ENCODE results near the gene MPPED1.

The MPPED1 gene

DNA sequence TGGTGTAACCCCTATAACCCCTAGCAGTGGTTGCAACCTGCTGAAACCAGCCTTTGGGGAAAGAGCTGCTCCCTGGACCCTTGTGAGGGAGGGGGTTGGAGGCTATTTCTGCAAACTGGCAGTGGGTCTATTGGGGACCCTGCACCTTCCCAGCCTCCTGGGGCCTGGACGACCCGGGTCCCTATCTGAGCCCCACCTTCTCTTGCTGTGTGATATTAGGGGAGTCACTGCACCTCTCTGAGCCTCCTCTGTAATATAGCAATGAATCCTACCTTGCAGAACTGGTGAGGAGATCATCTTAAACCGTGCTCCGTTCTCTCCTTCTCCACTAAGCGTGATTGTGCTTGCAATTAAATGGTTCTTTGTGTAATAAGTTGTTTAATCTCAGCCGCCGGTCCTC lies 24.0 kb upstream of the MPPED1 start:
- no peak for FAIRE-seq
- DNase-seq (ENCODE audit: insufficient read length, low spot score) = no peak
- TF ChIP-seq, protein P1, sequence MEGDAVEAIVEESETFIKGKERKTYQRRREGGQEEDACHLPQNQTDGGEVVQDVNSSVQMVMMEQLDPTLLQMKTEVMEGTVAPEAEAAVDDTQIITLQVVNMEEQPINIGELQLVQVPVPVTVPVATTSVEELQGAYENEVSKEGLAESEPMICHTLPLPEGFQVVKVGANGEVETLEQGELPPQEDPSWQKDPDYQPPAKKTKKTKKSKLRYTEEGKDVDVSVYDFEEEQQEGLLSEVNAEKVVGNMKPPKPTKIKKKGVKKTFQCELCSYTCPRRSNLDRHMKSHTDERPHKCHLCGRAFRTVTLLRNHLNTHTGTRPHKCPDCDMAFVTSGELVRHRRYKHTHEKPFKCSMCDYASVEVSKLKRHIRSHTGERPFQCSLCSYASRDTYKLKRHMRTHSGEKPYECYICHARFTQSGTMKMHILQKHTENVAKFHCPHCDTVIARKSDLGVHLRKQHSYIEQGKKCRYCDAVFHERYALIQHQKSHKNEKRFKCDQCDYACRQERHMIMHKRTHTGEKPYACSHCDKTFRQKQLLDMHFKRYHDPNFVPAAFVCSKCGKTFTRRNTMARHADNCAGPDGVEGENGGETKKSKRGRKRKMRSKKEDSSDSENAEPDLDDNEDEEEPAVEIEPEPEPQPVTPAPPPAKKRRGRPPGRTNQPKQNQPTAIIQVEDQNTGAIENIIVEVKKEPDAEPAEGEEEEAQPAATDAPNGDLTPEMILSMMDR (IDR thresholded peaks at IDR 0.05; ENCODE audit: insufficient read depth, missing control alignments) = no peak

DNA sequence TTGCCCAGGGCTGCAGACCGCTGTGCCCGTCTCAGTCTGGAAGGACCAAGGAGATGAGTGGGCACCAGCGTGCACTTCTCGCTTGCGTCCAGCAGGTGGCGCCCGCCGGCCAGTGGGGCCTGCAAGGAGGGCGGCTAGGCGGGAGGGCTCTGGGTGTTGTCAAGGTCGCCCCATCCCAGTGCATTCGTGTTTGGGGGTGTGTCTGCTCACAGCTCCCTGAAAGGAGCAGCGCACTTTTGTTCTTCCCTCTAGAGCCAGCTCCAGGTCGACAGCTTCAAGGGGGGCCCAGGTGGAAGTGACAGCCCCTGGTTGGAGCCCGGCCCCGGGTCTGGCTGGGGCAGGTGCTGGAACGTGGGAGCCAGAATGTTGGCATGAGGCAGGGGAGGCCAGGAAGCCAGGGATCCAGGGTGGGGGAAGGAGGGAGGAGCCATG lies 23.4 kb upstream of the MPPED1 start:
- FAIRE-seq = no peak
- peak; percentile 56 for DNase-seq (ENCODE audit: insufficient read length, low spot score)
- TF ChIP-seq, protein P1 (IDR thresholded peaks at IDR 0.05; ENCODE audit: insufficient read depth, missing control alignments) = peak; percentile 77

DNA sequence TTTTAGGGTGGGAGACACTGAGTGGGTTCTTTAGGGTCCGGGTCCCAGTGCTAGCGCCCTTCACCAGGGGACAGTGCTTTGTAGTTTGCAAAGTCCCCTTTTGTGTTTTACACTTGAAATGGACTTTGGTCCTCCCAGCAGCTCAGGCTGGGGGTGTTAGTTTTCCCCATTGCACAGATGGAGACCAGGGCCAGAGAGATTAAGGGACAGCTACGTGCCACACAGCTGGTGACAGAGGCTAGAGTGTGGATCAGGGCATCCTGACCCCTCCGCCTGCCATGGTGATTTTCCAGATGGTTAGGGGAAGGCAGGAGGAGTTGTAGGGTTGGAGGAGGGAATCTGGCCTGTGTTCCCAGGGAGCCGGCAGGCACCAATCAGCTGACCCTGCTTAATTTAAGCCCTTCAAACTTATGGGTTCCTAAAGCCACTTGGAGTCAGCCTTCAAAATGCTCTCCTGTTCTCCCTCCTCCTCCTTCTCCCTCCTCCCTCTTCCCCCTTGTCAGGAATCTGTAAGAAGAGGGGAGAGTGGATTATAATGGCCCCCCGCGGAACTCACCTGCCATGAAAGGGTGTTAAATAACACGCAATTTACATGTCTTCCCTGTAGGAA lies 22.5 kb upstream of the MPPED1 start:
- TF ChIP-seq, protein P1 (IDR thresholded peaks at IDR 0.05; ENCODE audit: insufficient read depth, missing control alignments) = no peak
- FAIRE-seq (no peak), DNase-seq (ENCODE audit: insufficient read length, low spot score) (no peak)

DNA sequence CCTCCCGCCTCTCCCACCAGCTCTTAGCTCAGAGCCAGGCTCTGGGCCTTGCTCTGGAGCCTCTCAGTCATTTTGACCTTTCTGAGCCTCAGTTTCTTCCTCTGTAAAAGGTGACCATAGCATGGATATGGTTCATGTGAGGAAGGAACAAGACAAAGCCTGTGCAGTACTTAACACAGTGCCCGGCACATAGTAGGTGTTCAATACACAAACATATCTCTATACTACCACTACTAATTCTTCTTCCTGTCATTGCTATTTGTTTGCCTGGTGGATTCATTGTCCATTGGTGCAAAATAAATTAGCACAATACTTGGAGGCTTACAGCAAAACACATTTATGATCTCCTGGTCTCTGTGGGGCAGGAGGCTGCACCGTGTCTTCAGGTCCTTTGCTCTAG lies 21.6 kb upstream of the MPPED1 start:
- DNase-seq (ENCODE audit: insufficient read length, low spot score) (no peak), FAIRE-seq (no peak)
- TF ChIP-seq, protein P1 (IDR thresholded peaks at IDR 0.05; ENCODE audit: insufficient read depth, missing control alignments) = no peak

DNA sequence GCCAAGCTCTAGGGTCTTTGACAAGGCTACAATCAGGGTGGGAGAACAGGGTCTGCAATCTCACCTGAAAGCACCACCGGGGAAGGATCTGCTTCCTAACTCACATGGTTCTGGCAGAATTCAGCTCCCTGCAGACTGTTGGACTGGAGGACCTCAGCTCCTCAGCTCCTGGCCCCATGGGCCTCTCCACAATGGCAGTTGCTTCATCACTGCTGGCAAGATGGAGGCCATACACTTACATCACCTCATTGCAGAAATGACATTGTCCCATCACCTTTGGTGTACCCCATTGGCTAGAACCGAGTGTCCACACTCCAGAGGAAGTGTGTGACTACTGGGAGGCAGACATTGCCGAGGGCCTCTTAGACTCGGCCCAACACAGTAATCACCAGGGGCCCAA lies 20.9 kb upstream of the MPPED1 start:
- TF ChIP-seq, protein P1 (IDR thresholded peaks at IDR 0.05; ENCODE audit: insufficient read depth, missing control alignments) = no peak
- FAIRE-seq = no peak
- DNase-seq (ENCODE audit: insufficient read length, low spot score) = no peak

DNA sequence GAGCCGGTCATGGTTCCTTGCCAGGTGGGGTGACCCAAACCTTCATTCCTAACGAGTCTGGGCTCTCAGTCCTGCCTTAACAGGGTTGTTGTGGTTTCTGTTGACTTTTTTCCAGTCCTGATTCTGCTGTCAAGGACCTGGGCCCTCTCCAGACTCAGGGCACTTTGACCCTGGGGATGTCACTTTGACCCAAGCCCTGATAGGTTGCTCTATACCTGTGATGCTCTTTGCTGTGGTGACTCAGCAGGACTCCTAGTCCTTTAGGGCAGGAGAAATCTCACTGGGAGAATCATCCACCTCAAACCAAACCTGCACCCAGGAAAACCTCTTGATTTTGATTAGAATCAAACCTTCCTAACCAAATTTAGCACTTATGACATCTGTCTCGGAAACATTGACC lies 20.5 kb upstream of the MPPED1 start:
- FAIRE-seq (no peak), DNase-seq (ENCODE audit: insufficient read length, low spot score) (no peak)
- TF ChIP-seq, protein P1 (IDR thresholded peaks at IDR 0.05; ENCODE audit: insufficient read depth, missing control alignments) = no peak

DNA sequence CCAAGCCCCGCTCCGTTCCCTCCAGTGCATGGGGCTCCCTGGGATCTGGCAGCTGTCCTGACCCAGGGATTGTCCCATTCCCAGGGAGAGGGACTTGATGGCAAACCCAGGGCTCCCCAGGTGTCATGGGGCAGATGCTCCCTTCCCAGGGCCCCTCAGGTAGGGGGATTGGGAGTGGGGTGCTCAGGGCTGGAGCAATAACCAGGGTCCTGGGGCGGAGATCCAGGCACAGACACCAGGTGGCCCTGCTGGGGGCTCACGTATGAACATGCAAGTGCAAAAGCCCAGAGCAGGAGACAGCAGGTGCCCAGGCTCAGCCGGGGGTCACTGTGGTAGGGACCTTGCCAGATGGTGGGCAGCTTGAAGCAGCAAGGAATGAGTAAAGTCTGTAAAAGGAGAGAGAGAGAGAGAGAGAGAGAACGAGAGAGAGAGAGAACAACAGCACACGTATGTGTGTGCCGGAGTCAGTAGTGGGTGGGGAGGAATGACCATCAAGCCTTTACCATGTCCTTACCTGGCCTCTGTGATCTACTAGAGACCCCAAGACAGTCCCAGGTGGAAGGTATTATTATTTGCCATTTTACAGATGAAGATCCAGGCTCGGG lies 19.3 kb upstream of the MPPED1 start:
- no peak for FAIRE-seq
- DNase-seq (ENCODE audit: insufficient read length, low spot score) = no peak
- TF ChIP-seq, protein P1 (IDR thresholded peaks at IDR 0.05; ENCODE audit: insufficient read depth, missing control alignments) = no peak

All from D721Med (cell line).